ENCODE data around the gene GOLGA6A. TPM values are rescaled to one million over a fixed set of nuclear protein-coding genes. Genes with fewer than 3 reads are reported as not detected.

Gene GOLGA6A
- total and polyA plus RNA-seq, 3 experiments from 2014 or later, result 0.07 TPM; not detected in 2

- no peak for DNase-seq
- Histone ChIP-seq H3K27ac (ENCODE audit: low read depth, low read length) (no peak overlapping the region), H3K36me3 (ENCODE audit: insufficient read depth, low read length) (peaks cover 27% of the 10 kb centered on the region), H3K27me3 (ENCODE audit: insufficient read depth, low read length, poor library complexity, severe bottlenecking) (no peaks in the 10 kb centered on the region), H3K4me3 (ENCODE audit: low read length) (no peak overlapping the region), H3K4me1 (ENCODE audit: insufficient read depth, low read length) (no peaks in the 10 kb centered on the region), H3K9me3 (ENCODE audit: low read length) (no peaks in the 10 kb centered on the region)
- no peaks in the 10 kb centered on the region for H3K9me3 Mint-ChIP-seq
- ChIA-PET CTCF (interaction anchor here (1.4 kb wide), 1 partner anchor 50 kb away, joined by 3 read pairs; no protein-coding TSS in a partner anchor), POLR2A (no interaction called here)
- no peak overlapping the region for H3K4me3 Mint-ChIP-seq
- H3K27ac Mint-ChIP-seq, result peak overlapping the region in 1 of 8 donors; percentile 47
- peaks cover 6 to 71% (median 21%) of the 10 kb centered on the region in 3 donors for H3K36me3 Mint-ChIP-seq
- no peaks in the 10 kb centered on the region for H3K27me3 Mint-ChIP-seq
- H3K4me1 Mint-ChIP-seq, result peaks cover 10 to 18% (median 16%) of the 10 kb centered on the region in 3 donors
Observed at GRCh38 chr15:74022706-74023470, 59.5 kb downstream of the GOLGA6A start.

Other genes starting within 250 kb of the GOLGA6A start
- not detected for gene TBC1D21, start 209.0 kb downstream of the GOLGA6A start, total RNA-seq
- not detected for gene TBC1D21, start 209.0 kb downstream of the GOLGA6A start, polyA plus RNA-seq
- 1 to 10 TPM; 1.3 to 1.5 TPM for gene LOXL1, start 156.1 kb downstream of the GOLGA6A start, total RNA-seq
- 3.1 TPM for gene LOXL1, start 156.1 kb downstream of the GOLGA6A start, polyA plus RNA-seq
- gene STOML1, start 90.3 kb downstream of the GOLGA6A start, total RNA-seq, result 10 to 100 TPM; 13.2 to 13.3 TPM
- gene STOML1, start 90.3 kb downstream of the GOLGA6A start, polyA plus RNA-seq, result 8.6 TPM
- gene PML, start 87.8 kb downstream of the GOLGA6A start, total RNA-seq, result 10 to 100 TPM; 35.5 to 37.4 TPM
- gene PML, start 87.8 kb downstream of the GOLGA6A start, polyA plus RNA-seq, result 32.3 TPM
- gene ISLR2, start 48.0 kb upstream of the GOLGA6A start, total RNA-seq, result not detected
- gene ISLR2, start 48.0 kb upstream of the GOLGA6A start, polyA plus RNA-seq, result not detected
- gene ISLR, start 91.2 kb upstream of the GOLGA6A start, total RNA-seq, result not detected
- not detected for gene ISLR, start 91.2 kb upstream of the GOLGA6A start, polyA plus RNA-seq
- gene STRA6, start 120.2 kb upstream of the GOLGA6A start, total RNA-seq, result not detected
- gene STRA6, start 120.2 kb upstream of the GOLGA6A start, polyA plus RNA-seq, result not detected
- gene CCDC33, start 153.8 kb upstream of the GOLGA6A start, total RNA-seq, result not detected
- gene CCDC33, start 153.8 kb upstream of the GOLGA6A start, polyA plus RNA-seq, result not detected